NCI-H345 treated with DMSO at 0.1 percent for 48 hours (cell line): Measurements from ENCODE around the gene AIDA.
A peak's percentile ranks its signal among the peaks of the same experiment; 100 is the strongest.

Source experiments
- DNase-seq: peaks from one replicate; lab custom pipeline; 2025; ENCODE audit not compliant: unreplicated experiment; lab: John Stamatoyannopoulos, UW

The AIDA gene

GRCh38 chr1:222653178-222653827, 59.0 kb downstream of the AIDA start:
- DNase-seq: no peak

- DNase-seq: no peak
Measured at GRCh38 chr1:222652676-222653075, 59.6 kb downstream of the AIDA start.

- no peak for DNase-seq
Measured at GRCh38 chr1:222644636-222644980, 67.7 kb downstream of the AIDA start.

- DNase-seq: peak; percentile 92
Measured at GRCh38 chr1:222643938-222644635, 68.2 kb downstream of the AIDA start.

- DNase-seq: no peak
Measured at GRCh38 chr1:222643606-222643937, 68.7 kb downstream of the AIDA start.

GRCh38 chr1:222642468-222642867, 69.8 kb downstream of the AIDA start:
- no peak for DNase-seq

GRCh38 chr1:222641269-222641948, 70.9 kb downstream of the AIDA start:
- no peak for DNase-seq

- DNase-seq: peak; percentile 77
Measured at GRCh38 chr1:222634180-222635013, 77.9 kb downstream of the AIDA start.

- DNase-seq: no peak
Measured at GRCh38 chr1:222632749-222633148, 79.5 kb downstream of the AIDA start.

GRCh38 chr1:222631611-222632208, 80.6 kb downstream of the AIDA start:
- no peak for DNase-seq

GRCh38 chr1:222629921-222630535, 82.3 kb downstream of the AIDA start:
- DNase-seq: no peak

- DNase-seq: no peak
Measured at GRCh38 chr1:222627232-222627631, 85.1 kb downstream of the AIDA start.

- DNase-seq: no peak
Measured at GRCh38 chr1:222624214-222624613, 88.1 kb downstream of the AIDA start.

- DNase-seq: no peak
Measured at GRCh38 chr1:222623458-222623857, 88.8 kb downstream of the AIDA start.

GRCh38 chr1:222622765-222623164, 89.5 kb downstream of the AIDA start:
- DNase-seq: no peak

GRCh38 chr1:222620566-222620965, 91.7 kb downstream of the AIDA start:
- DNase-seq: no peak

GRCh38 chr1:222618880-222619596, 93.3 kb downstream of the AIDA start:
- DNase-seq: peak; percentile 10
